Measurements from ENCODE around the gene ST3GAL3. TPM values are rescaled to one million over a fixed set of nuclear protein-coding genes. Genes with fewer than 3 reads are reported as not detected.

The ST3GAL3 gene
- total and polyA plus RNA-seq, 8 donors, result 5.6 to 11.4 (median 8.6) TPM

- Histone ChIP-seq H3K4me1 (no peaks in the 10 kb centered on the region), H3K27ac (no peak overlapping the region), H3K4me3 (no peak overlapping the region), H3K9me3 (no peaks in the 10 kb centered on the region), H3K36me3 (no peaks in the 10 kb centered on the region), H3K27me3 (no peaks in the 10 kb centered on the region)
- intact Hi-C loops (cut with DNase I), result no loop called here
- FAIRE-seq (no peak), DNase-seq (no peak), ATAC-seq (no peak)
- TF ChIP-seq CTCF (IDR thresholded peaks at IDR 0.05), result no peak
- WGBS, 2 donors, result 83 to 87% methylated on average over 1 of the region's 1 CpG
These were observed 88.8 kb downstream of the ST3GAL3 start for GRCh38 chr1:43796111-43796581.

GRCh38 chr1:43797891-43798290 lies 90.6 kb downstream of the ST3GAL3 start:
- Histone ChIP-seq H3K4me1 (no peaks in the 10 kb centered on the region), H3K27ac (no peak overlapping the region), H3K36me3 (no peaks in the 10 kb centered on the region), H3K9me3 (no peaks in the 10 kb centered on the region), H3K27me3 (no peaks in the 10 kb centered on the region), H3K4me3 (no peak overlapping the region)
- whole genome bisulfite sequencing, 2 donors, result 95% methylated on average over 3 of the region's 3 CpGs
- TF ChIP-seq CTCF (IDR thresholded peaks at IDR 0.05), result no peak
- no peak for FAIRE-seq
- intact Hi-C loops (cut with DNase I), result no loop called here
- DNase-seq, result no peak
- ATAC-seq, result no peak

DNA sequence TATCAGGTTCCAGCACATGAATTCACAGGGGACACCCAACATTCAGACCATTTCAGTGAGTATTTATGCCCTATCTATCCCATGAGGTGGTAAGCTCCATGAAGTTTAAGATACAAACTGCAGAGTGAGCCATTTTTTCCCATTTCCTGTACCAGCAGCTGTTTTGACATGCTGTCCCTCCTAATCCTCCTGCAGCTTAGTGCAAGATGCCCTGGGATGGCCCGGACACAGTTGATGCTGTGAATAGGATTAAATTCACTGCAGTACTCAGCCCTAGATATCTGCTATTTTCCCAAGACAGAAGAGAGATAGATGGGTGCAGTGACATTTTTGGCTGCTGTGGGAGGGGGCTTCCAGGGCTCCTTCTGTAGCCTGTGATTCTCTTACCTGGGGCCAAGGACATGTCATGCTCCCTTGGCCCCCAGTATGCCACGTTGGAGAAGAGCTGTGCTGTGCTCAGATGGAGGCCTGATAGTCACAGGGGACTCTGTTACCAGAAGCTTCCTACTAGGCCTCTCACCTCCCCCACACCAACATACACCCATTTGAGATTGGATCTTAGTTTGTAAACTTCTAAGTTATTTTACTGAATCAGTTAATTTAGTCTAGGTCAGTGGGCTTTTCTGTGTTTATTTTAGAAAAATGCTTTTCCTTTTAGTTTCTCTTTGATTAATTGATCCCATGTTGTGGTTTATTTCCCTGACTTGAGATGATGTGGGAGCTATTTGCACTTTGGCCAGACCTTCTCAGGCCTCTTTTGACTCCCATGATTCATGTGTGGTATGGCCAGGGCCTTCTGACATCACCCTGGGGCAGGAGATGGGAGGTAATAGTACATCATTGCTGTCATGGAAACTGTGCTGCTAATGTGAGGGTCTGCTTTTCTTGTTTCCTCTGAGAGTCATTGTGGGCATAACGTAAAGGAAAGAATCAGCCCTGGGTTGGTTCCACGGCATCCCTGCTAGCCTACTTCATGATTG lies 92.6 kb downstream of the ST3GAL3 start:
- DNase-seq (no peak), ATAC-seq (no peak), FAIRE-seq (no peak)
- WGBS, 2 donors, result 78 to 83% methylated on average over 4 of the region's 4 CpGs
- no peaks in the 10 kb centered on the region for H3K36me3 ChIP-seq
- H3K27me3 ChIP-seq, result no peaks in the 10 kb centered on the region
- no peak for TF ChIP-seq CTCF (IDR thresholded peaks at IDR 0.05)
- H3K4me3 ChIP-seq, result no peak overlapping the region
- intact Hi-C loops (cut with DNase I), result no loop called here
- H3K9me3 ChIP-seq, result no peaks in the 10 kb centered on the region
- H3K4me1 ChIP-seq, result no peaks in the 10 kb centered on the region
- no peak overlapping the region for H3K27ac ChIP-seq

DNA sequence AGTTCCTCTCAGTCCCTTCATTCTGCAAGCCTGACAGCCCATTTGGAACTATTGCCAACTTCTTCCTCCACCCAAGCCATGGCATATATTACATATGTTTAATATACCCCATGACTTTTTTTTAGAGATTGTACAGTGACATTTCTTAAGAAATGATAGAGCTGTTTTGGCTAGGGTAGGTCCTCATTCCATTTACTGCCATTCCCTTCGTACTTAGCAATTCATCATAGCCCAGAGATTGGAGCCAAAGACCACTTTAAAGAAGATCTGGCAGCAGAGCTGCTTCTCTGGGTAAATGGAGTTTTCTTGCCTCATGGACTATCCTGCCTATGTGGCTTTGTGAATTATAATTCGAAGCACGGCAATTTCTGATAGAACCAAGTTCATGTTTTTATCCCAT lies 93.4 kb downstream of the ST3GAL3 start:
- Histone ChIP-seq H3K36me3 (no peaks in the 10 kb centered on the region), H3K27me3 (no peaks in the 10 kb centered on the region), H3K4me1 (no peaks in the 10 kb centered on the region), H3K27ac (no peak overlapping the region), H3K4me3 (no peak overlapping the region), H3K9me3 (no peaks in the 10 kb centered on the region)
- ATAC-seq, result no peak
- no peak for DNase-seq
- TF ChIP-seq CTCF (IDR thresholded peaks at IDR 0.05), result no peak
- intact Hi-C loops (cut with DNase I), result no loop called here
- WGBS, 2 donors, result 91 to 95% methylated on average over 3 of the region's 3 CpGs
- FAIRE-seq, result no peak

DNA sequence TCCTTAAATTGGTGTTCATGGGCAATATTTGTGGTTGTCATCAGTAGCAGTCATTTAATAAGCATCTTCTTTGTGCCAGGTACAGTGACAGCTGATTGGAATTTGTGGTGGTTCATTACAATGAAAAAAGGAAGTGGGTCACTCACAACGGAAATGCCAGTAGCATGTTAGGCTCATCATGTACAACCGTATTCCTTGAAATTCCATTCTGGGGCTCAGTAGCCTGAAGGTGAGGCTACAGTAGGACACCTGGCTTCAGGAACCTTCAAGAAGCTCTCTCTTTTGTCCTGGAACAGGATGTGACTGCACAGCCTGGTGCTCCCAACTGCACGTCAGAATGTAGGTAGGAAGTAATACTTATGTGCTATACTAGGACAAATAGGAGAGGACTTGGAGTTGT lies 93.9 kb downstream of the ST3GAL3 start:
- no peak overlapping the region for H3K4me3 ChIP-seq
- no peak for TF ChIP-seq CTCF (IDR thresholded peaks at IDR 0.05)
- FAIRE-seq (no peak), ATAC-seq (no peak), DNase-seq (no peak)
- H3K9me3 ChIP-seq, result no peaks in the 10 kb centered on the region
- H3K27ac ChIP-seq, result no peak overlapping the region
- intact Hi-C loops (cut with DNase I), result no loop called here
- no peaks in the 10 kb centered on the region for H3K27me3 ChIP-seq
- WGBS, 2 donors, result 87 to 88% methylated on average over 3 of the region's 3 CpGs
- H3K36me3 ChIP-seq, result no peaks in the 10 kb centered on the region
- H3K4me1 ChIP-seq, result no peaks in the 10 kb centered on the region
